ENCODE measurements around the gene TBC1D22B. TPM values are rescaled to one million over a fixed set of nuclear protein-coding genes. Genes with fewer than 3 reads are reported as not detected.

TBC1D22B gene
- polyA plus RNA-seq, 2 of the 4 experiments (the other 2 are of a cell fraction), result 5.7 to 6.4 TPM

DNA sequence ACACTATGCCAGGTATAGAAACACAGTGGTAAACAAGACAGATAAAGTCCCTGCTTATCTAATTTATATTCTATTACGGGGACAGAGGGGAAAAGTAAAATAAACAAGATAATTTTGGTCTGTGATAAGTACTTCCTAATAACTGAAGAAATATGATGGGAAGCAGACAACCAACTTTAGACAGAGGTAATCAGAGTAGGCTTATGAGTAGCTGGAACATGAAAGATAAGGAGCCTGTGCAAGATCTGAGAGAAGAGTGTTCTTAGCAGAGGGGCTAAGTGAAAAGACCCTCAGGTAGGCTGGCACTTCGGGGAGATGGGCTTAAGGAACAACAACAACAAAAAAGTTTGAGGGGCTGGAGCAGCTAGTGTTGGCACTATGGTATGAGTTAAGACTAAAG lies 100.3 kb downstream of the TBC1D22B start:
- FAIRE-seq (no peak), DNase-seq (ENCODE audit: low read depth in 1 of 2, low spot score in 1 of 2) (no peak), ATAC-seq (no peak)
- CTCF ChIA-PET, result interaction anchor here (0.7 kb wide), 1 partner anchor 334 kb away, joined by 3 read pairs; no protein-coding TSS in a partner anchor
- POLR2A ChIA-PET, result no interaction called here
- no peak overlapping the region for H3K4me2 ChIP-seq
- TF ChIP-seq GATA3 (IDR thresholded peaks at IDR 0.05; ENCODE audit: borderline replicate concordance), result no peak
- TF ChIP-seq FOSL2 (IDR thresholded peaks at IDR 0.05), result no peak
- no peak for TF ChIP-seq FOSL2 (CRISPR knock-in tag; IDR thresholded peaks at IDR 0.05)
- no peak for TF ChIP-seq SREBF2 (IDR thresholded peaks at IDR 0.05)
- no peak overlapping the region for H3K27ac ChIP-seq
- no peaks in the 10 kb centered on the region; the same call in 2 of the 3 replicates for H3K4me1 ChIP-seq
- no peaks in the 10 kb centered on the region for H3K9me3 ChIP-seq
- WGBS (ENCODE audit: missing lambda C conversion rate), result 84% methylated on average over 2 of the region's 2 CpGs
- H3K4me3 ChIP-seq, result no peak overlapping the region

DNA sequence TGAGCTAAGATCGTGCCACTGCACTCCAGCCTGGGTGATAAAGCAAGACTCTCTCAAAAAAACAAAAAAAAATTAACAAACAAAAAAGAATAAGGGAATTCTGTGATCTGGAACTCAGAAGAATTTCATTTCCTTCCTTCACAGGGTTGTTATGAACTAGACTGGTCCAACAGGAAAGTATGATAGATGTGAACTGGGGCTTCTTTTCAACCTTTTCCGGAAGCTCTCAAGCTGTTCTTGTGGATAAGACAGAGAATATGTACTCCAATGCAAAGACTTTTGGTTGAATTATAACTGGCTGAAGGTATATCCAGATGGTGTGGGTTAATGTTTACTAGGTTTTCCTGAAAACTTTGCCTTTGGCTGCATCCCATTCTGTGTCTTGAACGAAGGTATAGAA lies 101.5 kb downstream of the TBC1D22B start:
- DNase-seq (ENCODE audit: low read depth in 1 of 2, low spot score in 1 of 2) (no peak), ATAC-seq (no peak), FAIRE-seq (no peak)
- no peak overlapping the region for H3K27ac ChIP-seq
- H3K4me1 ChIP-seq, result no peaks in the 10 kb centered on the region; the same call in 2 of the 3 replicates
- no peak overlapping the region for H3K4me3 ChIP-seq
- ChIA-PET CTCF (no interaction called here), POLR2A (no interaction called here)
- H3K4me2 ChIP-seq, result no peak overlapping the region
- TF ChIP-seq SREBF2 (IDR thresholded peaks at IDR 0.05) (no peak), ZC3H11A (IDR thresholded peaks at IDR 0.05) (no peak), CHD2 (IDR thresholded peaks at IDR 0.05; ENCODE audit: low read length, partially characterized antibody) (no peak), CTCF (IDR thresholded peaks at IDR 0.05) (no peak), SMC3 (IDR thresholded peaks at IDR 0.05) (no peak), EP300 (IDR thresholded peaks at IDR 0.05) (no peak)
- no peaks in the 10 kb centered on the region for H3K9me3 ChIP-seq
- 85% methylated on average over 3 of the region's 3 CpGs for WGBS (ENCODE audit: missing lambda C conversion rate)

- ChIA-PET CTCF (interaction anchor here (1.1 to 1.9 kb wide), 2 partner anchors 20 to 36 kb away, joined by 3 to 7 read pairs; no protein-coding TSS in a partner anchor), POLR2A (interaction anchor here (0.5 kb wide), 1 partner anchor 9 kb away, joined by 3 read pairs; no protein-coding TSS in a partner anchor)
- H3K27ac ChIP-seq, result no peak overlapping the region
- DNase-seq (ENCODE audit: low read depth in 1 of 2, low spot score in 1 of 2), result no peak
- WGBS (ENCODE audit: missing lambda C conversion rate), result 77% methylated on average over 2 of the region's 2 CpGs
- H3K4me2 ChIP-seq, result no peak overlapping the region
- no peak overlapping the region for H3K4me3 ChIP-seq
- TF ChIP-seq JUNB (IDR thresholded peaks at IDR 0.05) (no peak), KDM5A (IDR thresholded peaks at IDR 0.05) (no peak), CHD2 (IDR thresholded peaks at IDR 0.05; ENCODE audit: low read length, partially characterized antibody) (no peak), TFCP2L1 (CRISPR knock-in tag; IDR thresholded peaks at IDR 0.05) (no peak), KDM1A (IDR thresholded peaks at IDR 0.05; ENCODE audit: low read depth) (no peak), CEBPB (IDR thresholded peaks at IDR 0.05) (no peak)
- ATAC-seq, result no peak
- FAIRE-seq, result no peak
- no peaks in the 10 kb centered on the region for H3K9me3 ChIP-seq
- H3K4me1 ChIP-seq, result peaks cover under 1% of the 10 kb centered on the region; the same call in 1 of the 3 replicates
Measured at GRCh38 chr6:37362101-37362828, 104.7 kb downstream of the TBC1D22B start.

- CTCF ChIA-PET, result interaction anchor here (0.6 to 1.2 kb wide), 4 partner anchors 11 to 207 kb away, joined by 3 read pairs; no protein-coding TSS in a partner anchor
- FAIRE-seq, result no peak
- Histone ChIP-seq H3K4me1 (peaks cover 14% of the 10 kb centered on the region; the same call in 2 of the 3 replicates), H3K9me3 (no peaks in the 10 kb centered on the region), H3K4me2 (no peak overlapping the region), H3K27ac (no peak overlapping the region), H3K4me3 (no peak overlapping the region)
- TF ChIP-seq HEYL (CRISPR knock-in tag; IDR thresholded peaks at IDR 0.05) (no peak), FOXS1 (CRISPR knock-in tag; IDR thresholded peaks at IDR 0.05) (no peak), RAD21 (conservative IDR thresholded peaks at IDR 0.05 in 1 of 2, IDR thresholded peaks at IDR 0.05 in 1 of 2) (peak in 1 of 2 experiments; percentile 21; a peak in 2 of 5 replicates), POLR2AphosphoS2 (conservative IDR thresholded peaks at IDR 0.05; ENCODE audit: low read length) (no peak), CTCF (IDR thresholded peaks at IDR 0.05) (peak; percentile 13; the same call in 1 of the 3 replicates)
- POLR2A ChIA-PET, result no interaction called here
- ATAC-seq, result peak; percentile 55 to 70; a peak in 2 of 6 replicates
- 80% methylated on average over 2 of the region's 2 CpGs for WGBS (ENCODE audit: missing lambda C conversion rate)
- no peak for DNase-seq (ENCODE audit: low read depth in 1 of 2, low spot score in 1 of 2)
Measured at GRCh38 chr6:37365791-37366190, 108.2 kb downstream of the TBC1D22B start.
